ENCODE results near the gene RASGEF1B.

RASGEF1B gene

DNA sequence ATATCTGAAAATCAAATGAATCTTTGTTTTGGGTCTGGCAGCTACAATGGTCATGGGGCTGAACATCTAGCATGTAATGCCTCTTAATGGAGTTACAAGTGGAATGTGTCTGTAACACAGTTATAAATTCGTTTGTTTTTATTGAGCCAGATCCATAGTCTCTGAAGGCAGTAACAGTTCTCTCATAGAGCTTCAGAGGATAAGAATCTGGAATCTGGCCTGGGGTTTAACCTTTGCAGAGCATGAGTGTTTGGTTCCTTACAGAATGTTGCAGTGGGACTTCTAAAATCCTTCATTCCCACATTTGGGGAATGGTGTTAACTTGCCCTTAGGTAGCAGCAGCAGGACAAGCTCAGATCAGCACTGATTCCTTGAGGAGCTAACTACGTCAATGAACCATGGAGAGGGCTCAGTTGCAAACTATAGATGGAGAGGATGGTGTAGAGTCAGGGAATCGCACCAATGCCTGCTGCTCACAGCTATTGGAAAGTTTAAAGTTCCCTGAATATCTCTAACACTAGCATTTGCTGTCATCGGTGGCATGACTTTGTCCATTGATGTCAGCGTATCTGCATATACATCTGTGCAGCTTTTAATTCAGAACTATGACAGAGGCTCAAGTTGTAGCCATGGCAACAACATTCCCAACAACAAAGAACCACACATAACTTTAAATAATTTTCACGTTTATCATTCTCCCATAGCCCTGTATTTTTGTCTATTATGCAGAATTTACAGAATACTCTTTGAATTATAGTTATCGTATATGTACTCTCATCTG lies 72.2 kb downstream of the RASGEF1B start:
- no peak for DNase-seq

DNA sequence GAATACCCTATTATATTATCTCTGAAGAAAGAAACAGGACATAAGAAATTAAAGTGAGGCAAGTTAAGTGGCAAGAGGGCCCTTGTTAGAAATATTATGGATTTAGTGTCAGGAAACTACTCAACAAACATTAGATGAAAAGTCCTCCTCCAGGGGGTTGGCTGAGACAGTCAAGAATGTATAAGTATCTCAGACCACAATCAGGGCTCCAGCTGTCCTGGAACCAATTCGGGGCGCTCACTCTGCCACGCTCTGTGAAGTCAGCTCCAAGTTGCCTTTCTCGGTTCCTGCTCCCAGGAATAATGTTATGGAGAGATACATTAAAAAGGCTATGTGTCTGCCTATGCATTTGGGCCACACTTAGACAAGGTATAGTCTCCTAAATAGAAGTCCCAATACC lies 73.3 kb downstream of the RASGEF1B start:
- no peak for DNase-seq

DNA sequence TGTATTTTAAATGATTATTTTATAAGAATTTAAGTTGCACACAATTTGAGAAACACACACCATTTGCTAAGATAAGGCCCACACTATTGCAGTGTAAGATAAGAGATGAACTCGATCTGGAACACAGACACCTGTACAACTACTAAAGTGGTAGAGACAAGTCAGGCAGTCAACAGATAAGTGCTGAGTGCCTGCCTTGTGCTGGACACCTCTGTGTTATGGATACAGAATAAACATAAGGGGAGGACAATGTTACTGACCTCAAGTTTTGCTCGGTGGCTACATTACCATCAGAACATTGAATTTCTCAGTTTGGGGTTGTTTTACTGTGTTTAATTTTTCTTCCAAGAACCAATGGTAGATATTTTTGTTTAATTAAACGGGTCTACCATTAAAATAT lies 74.1 kb downstream of the RASGEF1B start:
- DNase-seq = no peak

DNA sequence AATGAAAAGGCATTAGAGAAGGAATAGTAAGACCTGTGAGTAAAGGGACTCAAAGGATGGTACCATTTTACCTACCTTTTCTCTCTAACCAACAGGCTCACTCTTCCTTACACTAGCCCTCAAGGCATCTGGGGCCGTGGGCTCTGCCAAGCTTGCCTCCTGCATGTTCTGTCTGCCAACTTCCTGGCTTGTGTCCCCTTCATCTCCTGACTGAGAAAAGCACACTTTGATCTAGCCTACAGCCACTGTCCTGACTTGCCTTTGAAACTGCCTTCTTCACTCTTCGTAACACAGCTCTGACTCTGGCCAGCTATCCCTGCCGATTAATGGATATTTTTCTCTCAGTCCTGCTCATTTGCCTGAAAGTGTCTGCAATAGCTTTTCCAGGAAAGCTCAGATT lies 76.5 kb downstream of the RASGEF1B start:
- no peak for DNase-seq

DNA sequence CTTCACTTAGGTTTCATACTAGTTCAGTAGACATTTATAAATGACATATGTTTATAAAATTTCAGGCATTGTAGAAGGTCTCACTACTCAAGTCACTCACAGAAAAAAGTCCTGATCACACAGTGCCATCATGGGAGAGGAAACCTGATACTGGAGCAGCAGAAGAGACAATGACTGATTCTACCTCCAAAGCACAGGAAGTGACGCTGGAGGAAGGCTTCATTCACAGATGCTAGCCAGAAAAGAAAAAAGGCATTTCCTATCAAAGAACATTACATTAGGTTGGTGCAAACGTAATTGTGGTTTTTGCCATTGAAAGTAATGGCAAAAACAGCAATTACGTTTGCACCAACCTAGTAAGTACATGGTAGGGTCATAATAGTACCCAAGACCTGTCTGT lies 79.5 kb downstream of the RASGEF1B start:
- no peak for DNase-seq

DNA sequence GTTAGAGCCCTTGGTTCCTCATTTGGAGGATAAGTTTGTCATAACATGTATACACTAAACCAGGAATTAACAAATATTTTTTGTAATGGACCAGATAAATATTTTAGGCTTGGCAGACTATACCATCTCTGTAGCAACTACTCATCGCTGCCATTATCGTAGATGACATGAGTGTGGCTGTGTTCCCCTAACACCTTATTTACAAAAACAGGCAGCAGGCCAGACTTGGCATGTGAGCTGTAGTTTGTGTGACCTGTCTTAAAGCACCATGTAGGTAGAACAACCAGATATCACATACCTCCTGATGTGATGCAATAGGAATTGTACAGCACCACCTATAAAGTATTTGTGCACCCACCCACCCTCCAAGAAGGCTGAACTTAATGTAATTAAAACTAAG lies 82.0 kb downstream of the RASGEF1B start:
- DNase-seq = no peak

DNA sequence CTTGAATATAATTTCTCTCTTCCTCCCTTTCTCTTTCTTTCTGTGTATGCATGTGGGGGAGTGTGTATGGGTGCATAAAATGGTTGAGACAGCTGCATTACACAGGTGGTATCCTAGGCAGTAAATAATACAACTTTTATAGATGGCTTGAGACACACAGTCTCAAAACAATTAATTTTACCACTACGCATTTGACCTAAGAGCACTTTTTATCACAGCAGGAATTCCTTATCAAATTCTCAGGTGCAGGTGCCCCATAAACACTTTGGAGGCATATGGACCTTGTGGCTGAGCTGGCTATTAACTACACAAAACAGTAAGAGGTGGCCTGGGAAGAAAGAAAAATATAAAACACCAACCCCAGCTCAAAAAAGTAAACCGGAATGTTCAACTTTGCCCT lies 91.3 kb downstream of the RASGEF1B start:
- DNase-seq = no peak

DNA sequence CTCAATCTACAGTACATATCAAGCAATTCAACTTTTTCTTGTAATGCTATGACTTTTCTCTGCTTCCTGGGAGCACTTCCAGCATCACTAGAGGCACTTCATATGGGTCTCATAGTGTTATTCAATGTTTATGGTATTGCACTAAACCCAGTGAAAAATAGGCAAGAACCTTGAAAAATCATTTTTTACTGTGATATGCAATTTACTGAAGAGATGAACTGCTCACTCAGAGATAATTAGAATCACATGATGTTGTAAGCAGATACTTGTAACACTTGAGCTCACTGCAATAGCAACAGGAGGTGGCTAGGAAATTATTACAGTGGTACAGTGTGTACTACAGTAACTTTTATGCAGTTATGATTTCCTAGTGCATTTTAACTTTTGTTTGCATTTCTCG lies 93.3 kb downstream of the RASGEF1B start:
- DNase-seq = no peak

DNA sequence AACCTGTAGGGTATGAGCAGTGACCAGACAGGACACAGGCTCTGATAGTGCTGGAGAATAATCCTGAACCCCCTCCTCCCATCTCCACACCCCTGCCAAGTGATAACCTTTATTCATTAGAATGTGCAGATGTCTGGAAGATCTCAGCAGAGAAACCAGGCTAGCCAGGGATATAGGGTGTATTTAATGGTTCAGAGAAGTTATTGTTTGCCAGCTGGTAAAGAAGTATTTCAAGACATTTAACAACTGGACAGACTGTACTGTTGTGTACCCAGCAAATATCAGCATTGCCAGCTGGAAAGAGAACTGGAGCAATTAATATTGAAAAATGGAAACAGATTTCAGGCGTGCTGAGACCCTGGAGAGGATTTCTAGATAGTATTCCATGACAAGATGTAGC lies 94.5 kb downstream of the RASGEF1B start:
- DNase-seq = no peak

DNA sequence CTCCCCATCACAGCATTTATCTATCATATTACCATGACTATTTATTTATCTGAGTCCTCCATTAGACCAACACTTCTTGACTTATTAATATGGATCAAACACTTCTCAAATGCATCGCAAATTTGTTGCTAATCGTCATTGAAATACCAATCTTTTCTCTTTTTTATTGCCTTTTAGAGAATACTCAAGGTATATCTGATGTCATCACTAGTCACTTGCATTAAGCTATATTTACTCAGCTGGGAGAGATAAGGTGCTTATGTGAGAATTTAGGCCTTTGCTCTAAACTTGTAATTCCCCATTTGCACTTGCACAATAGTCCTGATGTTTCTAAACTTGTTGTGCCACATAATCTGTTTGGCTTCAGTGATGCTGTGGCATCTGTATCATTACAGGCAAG lies 95.0 kb downstream of the RASGEF1B start:
- DNase-seq = no peak
